HG03039 (cell line): ENCODE measurements around the gene C2CD5.
"Not testable (repeated sequence)": the region's sequence is repeated elsewhere in the genome, so short reads cannot be mapped to it uniquely, and the experiment has no call there.

Experiments
- ATAC-seq: cut with Tn5 transposase; IDR thresholded peaks from one replicate; pipeline ENCODE4 v1.9.1; 2021; ENCODE audit warnings: mild to moderate bottlenecking, moderate library complexity; ENCODE audit not compliant: unreplicated experiment

Gene C2CD5

DNA sequence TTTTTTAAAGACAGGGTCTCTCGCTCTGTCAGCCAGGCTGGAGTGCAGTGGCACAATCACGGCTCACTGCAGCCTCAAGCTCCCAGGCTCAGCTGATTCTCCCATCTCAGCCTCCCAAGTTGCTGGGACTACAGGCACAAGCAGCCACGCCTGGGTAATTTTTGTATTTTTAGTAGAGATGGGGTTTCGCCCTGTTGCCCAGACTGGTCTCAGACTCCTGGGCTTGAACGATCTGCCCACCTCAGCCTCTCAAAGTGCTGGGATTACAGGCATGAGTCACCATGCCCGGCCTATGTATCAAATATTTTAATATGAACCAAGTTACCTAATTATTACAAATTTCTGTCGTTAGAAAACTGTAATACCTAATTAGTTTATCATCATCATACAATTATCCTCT, 63.5 kb downstream of the C2CD5 start:
- ATAC-seq = not testable (repeated sequence)

DNA sequence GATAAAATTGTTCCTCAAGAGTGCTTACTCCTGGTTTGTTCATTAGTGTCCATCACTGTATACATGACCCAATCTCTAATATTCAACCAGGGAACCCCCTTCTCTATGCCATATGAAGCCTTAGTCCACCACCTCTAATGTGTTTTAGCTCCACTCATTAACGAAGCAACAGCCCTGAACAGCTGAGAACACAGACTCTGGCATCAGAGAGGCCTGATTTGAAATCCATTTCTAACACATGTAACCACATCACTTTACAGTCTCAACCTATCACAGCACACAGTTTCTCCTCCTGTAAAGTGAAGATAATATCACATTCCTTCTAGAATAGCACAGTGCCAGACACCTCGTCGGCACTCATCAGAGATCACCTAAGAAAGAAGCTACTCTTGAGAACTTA, 64.3 kb downstream of the C2CD5 start:
- ATAC-seq = no peak

DNA sequence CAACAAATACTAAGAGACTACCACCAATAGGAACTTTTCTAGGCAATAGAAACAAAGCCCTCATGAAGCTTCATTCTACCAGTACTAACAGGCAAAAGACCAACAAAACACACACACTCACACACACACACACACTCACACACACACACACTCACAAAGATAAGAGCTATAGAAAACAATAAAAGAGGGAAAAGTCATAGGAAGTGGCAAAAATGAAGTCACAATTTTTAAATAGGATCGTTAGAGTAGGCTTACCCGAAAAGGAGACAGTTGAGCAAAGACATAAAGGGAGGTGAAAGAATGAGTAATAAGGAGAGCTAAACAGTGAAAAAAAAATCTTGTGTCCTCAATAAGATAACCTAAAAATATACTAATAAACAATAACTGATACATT, 66.5 kb downstream of the C2CD5 start:
- ATAC-seq = peak; percentile 40

DNA sequence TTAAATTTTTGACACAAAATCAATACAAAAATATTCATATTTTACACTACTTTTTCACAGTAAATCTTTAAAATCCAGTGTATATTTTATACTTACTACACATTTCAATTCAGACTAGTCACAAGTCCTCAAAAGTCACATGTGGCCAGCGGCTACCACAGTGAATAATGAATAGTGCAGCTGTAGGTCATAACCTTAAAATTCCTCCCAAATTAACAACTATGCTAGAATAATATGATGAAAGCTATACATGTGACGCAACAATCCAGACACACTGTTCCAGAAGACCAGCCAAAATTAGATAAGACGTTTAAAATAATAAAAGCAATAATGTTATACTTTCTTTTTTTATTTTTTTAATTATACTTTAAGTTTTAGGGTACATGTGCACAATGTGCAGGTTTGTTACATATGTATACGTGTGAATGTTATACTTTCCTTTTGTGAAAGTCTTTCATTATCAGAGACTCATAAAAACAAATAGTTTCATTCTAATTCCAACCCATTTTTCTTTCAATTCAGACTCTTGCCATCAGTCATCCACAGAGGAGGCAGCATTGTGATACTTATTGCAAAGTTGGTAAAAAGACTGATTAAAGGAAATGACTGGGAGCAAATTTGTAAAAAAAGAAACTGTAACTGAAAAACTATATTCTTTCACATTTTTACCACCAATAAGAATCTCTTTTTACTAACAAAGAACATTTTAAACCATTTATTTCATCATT, 67.0 kb downstream of the C2CD5 start:
- no peak for ATAC-seq

DNA sequence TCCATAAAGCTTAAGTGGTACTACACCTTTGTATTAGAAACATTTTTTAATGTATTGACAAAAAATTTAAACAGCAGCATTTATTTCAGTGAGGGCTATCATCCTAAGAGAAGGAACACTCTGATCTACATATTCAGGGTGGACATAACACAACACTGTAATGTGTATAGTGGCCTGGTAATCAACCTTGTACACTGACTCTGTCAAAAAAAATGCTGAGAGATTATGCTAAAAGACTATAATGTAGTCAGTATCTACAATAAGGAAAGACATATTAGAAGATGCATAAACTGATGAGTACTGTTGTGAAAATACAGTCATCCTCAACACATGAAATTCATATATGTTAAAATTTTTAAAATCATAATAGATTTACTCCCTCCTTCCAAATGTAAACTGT, 68.2 kb downstream of the C2CD5 start:
- ATAC-seq = no peak

DNA sequence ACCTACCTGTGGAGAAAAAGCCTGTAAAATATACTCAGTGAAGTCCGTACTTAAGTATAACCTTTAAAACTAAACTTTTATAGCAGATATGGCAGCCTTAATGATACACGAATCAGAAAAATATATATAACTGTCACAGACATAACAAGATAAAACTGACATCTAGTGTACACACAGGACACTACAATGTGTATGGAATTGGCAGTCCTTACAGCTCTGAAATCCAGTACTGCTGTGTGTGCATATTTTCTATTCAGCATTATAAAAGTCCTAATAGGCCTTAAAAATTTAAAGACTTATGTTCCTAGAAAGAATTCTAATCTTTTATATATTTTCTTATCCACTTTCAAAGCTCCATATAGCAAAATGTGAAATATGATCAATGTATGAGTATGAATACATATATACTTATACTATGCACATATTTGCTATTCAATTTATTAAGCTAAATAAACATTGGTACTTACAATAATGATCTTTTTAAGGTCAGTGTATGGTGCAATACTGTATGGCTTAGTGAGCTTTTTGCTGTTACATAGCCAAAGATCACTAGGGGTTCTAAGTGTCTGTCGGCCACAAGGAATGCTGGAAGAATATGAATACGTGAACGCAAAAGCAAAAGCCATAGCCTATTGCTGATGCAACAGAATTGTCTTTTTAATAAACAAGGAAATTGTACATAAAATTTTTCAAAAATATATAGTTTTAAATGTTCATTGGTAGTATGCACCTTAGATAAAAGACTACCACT, 69.2 kb downstream of the C2CD5 start:
- no peak for ATAC-seq

DNA sequence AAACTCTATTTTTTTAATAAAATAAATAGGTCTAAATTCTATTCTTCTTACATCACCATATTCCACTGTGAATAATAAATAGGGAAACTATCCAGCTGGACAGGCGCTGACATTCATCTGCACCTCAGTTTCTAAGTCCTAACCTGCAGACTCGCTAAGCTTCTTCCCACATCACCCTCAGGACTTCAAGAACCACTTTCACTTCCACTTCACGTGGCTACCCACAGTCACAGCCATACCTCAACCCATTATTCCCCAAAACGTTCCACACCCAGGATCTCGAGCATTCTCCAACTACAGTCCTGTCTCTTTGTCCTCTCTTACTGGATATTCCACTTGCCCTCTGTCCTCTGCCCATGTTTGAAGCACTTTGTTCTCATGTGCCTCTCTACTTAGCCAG, 71.1 kb downstream of the C2CD5 start:
- peak; percentile 57 for ATAC-seq

DNA sequence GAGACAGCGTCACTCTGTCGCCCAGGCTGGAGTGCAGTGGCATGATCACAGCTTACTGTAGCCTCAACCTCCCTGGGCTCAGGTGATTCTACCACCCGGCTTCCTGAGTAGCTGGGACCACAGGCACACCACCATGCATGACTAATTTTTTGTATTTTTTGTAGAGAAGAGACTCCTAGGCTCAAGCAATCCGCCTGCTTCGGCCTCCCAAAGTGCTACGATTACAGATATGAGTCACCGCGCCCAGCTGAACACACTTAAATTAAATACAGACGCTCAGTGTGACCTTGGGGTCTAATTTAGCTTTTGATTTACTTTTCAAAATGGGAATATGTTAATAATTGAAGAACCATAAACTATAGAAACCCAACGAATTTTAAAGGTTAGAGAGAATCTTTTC, 77.2 kb downstream of the C2CD5 start:
- ATAC-seq = no peak

DNA sequence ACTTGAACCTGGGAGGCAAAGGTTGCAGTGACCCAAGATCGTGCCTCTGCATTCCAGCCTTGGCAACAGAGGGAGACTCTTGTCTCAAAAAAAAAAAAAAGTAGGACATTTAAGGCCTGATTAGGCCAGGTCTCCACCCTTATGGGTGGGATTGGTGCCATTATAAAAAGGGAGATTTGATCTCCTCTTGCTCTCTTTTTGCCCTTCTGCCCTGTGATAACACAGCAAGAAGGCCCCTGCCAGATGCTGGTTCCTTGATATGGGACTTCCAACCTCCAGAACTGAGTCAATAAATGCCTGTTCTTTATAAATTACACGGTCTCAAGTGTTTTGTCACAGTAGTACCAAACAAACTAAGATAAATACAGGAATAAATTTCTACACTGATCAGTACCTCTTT, 81.0 kb downstream of the C2CD5 start:
- ATAC-seq = no peak

DNA sequence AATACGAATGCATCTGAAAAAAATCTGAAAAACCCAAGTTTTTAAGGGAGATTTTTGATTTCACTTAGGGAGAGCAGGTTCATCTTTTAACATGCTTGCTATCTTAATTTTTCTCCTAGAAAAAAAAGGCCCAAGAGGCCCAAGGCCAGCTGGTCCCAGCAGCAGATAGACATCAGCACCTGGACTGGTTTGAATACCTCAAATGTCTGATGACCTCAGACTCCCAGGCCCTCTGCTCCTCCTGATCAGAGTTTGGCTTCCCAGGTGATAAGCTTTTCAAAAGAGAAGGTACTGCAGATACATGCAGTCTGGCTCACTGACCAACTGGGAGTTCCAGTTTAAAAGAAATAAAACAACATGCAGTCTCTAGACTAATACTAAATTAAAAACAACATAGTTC, 82.6 kb downstream of the C2CD5 start:
- no peak for ATAC-seq

DNA sequence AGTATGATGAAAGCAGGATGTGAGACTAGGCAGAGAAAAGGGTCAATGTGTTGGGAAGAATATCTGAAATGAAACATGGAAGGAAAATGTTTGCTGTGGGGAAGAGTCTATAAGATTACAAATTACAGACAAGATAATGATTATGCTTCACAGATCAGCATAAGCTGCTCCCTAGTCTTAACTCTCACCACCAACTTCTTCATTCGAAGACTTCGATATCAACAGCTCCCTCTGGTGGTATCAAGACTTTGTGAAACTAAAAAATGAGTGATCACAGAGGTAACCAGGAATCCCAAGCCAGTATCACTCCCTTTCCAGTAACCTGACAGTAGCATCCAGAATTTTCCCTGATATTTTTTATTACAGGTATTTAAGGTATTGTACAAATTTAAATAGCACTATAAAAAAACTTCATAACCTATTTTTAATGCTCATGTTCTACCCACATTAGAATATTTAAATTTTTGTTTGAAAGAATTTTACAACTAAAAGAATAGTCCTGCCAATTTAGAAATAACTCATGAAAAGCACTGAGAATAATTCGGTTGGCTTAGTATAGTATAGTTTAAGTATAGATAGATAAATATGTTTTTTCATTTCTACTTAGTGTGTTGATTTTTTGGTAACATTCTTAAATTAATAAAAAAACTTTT, 84.4 kb downstream of the C2CD5 start:
- no peak for ATAC-seq

DNA sequence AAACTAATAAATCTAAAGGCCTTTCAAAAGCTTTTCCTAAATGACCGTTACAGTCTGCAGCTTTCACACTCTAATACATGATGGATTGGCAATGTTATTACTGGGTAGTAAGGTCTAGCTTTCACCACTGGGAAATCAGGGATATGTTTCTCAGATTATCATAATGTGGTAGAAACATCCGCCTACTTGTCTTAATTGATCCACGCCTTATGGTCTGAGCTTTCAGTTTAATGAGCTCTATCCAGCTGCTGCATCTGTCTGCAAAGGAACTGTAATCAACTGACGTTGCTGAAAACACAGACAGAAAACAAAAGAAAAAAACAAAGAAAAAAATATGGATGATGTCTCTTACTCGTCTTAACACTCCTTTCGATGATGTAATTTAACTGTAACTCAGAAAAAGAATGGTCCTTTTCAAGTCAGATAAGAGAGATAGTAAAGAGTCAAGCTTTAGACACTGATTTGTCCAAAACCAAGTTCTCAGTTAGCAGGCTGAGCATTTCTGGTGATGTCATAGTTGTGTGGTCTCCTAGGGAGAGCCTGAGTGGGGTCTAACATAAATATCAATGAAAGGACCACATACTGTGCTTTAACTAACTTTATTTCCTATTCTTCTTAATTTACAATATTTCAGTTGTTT, 85.9 kb downstream of the C2CD5 start:
- no peak for ATAC-seq

DNA sequence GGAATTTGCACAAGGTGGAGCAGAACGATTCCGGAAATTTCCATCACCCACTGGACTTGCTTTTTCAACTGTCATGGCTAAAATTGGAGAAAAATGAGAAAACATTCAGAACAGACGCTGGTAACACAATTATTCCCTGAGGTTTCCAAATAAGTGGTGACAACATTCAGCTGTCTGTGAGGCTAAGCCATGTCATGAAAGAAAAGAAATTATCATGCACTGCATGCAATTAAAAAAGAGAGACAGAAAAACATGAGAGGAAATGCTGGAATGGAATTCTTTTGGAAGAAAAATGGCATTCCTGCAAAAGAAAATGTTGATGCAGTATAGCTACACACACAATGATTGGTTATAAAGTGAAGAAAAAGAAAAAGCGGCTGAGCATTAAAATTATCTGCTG, 87.3 kb downstream of the C2CD5 start:
- ATAC-seq = no peak

DNA sequence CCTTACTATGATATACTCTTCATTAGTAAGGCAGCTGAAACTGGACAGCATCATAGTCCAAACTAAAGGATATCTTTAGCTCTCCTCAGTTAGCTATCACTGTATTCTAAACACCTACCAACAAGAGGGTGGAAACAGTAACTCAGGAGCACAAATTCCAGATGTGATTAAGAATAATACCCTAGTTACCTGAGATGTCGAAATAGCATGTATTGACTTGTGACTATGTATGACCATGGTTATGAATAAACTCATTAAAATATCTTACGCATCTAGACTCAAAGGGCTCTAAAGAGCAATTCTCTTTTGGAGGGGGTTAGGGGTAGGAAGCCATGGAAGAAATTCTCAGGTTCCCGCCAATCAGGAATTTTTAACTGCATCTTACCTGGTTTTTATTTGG, 90.8 kb downstream of the C2CD5 start:
- ATAC-seq = no peak

DNA sequence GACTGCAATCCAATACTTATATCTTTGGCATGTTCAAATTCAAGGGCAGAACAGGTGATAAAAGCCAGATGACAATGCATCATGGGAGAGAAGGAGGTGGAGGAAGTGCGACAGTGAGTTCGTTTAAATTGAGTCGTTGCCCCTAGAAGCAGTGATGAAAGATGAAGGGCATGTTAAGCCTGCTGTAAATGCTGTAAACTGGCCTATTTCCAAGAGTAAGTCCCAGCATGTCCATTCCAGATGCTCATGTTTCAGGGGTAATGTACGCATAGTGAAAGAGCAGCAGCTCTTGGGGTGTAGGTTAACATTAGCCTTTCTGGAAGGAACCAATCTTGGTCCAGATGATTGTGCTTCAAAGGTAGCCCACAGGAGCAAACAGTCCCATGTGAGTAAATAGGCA, 97.1 kb downstream of the C2CD5 start:
- no peak for ATAC-seq

DNA sequence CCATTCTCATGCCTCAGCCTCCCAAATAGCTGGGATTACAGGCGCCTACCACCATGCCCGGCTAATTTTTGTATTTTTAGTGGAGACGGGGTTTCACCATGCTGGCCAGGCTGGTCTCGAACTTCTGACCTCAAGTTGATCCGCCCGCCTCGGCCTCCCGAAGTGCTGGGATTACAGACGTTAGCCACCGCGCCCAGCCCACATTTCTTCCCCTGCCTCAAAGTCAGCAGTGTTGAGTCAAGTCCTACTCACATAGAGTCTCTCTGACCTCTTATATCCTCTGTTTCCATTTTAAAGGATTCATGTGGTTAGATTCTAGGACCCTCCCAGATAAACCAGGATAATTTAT, 100.1 kb downstream of the C2CD5 start:
- ATAC-seq = not testable (repeated sequence)

DNA sequence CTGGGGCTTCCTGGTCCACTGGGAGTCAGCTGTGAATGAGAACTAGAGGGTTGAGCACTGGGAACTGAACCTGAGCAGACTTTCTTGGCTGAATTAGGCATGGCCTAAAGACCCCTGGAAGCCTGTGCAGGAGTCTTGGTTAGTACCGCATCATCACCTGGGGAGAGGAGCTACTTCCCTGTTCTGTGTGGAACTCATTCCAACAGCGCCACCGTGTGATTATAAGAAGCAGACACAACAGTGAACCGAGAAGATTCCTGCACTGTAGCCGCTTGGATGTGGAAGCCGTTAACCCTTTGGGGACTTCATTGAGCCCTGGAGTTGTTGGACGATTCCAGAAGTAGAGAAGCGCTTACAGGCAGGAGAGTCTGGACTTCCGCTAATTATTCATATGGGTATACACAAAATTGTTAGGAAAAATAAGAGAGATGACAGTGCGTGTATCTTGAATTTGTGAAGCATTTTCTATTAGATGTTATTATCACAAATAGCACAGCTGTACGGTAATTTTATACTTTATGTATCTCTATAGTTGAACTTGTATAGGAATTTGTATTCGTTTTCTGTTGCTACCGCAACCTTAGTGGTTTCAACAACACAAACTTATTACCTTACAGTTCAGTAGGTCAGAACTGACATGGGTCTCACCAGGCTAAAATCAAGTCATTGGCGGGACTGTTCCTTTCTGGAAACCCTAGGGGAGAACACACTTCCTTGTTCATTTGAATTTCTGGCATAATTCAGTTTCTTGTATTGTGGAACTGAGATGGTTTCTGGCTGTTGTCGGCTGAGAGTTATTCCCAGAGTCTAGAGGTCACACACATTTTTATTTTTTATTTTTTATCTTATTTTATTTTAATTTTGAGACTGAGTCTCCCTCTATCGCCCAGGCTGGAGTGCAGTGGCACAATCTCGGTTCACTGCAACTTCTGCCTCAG, 100.7 kb downstream of the C2CD5 start:
- peak; percentile 100 for ATAC-seq

DNA sequence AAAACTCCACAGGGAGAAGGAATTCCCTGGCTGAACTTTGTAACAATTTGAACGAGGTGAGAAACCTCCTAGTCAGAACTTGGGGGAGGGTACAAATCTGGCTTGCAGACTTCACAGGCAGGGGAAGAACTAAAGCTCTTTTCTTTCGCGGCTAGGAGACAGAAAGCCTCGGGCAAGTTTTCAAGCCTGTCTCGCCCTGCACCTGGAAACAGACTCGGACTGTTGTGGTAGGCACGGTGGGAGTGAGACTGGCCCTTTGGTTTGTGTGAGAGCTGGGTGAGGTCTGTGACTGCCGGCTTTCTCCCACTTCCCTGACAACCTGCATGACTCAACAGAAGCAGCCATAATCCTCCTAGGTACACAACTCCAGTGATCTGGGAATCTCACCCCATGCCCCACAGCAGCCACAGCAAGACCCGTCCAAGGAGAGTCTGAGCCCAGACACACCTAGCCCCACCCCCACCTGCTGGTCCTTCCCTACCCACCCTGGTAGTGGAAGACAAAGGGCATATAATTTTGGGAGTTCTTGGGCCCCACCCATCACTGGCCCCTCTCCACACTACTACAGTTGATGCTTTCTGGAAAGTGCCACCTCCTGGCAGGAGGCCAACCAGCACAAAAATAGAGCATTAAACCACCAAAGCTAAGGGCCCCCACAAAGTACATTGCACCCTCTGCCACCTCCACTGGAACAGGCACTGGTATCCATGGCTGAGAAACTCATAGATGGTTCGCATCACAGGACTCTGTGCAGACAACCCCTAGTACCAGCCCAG, 107.1 kb downstream of the C2CD5 start:
- ATAC-seq = no peak

DNA sequence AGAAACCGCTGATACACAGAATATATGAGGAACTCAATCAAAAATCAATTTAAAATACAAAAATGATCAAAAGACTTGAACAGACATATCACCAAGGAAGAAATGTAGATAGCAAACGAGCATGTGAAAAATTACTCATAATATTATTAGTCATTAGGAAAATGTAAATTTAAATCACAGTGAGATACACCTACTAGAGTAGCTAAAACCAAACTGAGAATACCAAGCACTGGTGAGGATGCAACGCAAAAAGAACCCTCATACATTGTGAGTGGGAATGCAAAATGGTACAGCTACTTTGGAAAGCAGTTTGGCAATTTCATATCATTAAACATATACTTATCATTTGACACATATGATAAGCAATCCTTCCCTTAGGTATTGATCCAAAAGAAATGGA, 108.8 kb downstream of the C2CD5 start:
- ATAC-seq = no peak

DNA sequence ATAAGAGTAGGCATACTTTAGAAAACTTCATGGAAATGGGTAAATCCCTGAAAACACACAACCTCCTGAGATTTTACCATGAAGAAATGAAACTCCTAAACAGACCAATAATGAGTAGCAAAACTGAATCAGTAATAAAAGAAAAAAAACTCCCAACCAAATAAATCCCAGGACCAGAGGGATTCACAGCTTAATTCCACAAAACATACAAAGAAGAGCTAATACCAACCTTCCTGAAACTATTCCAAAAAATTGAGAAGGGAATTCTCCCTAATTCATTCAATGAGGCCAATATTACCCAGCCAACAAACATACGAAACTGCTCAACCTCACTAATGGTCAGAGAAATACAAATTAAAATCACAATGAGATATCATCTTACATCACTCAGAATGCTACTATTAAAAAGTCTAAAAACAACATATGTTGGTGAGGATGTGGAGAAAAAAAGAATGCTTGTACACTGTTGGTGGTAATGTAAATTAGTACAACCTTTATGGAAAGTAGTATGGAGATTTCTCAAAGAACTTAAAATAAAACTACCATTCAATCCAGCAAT, 112.6 kb downstream of the C2CD5 start:
- no peak for ATAC-seq
